HG02870 (cell line): Measurements from ENCODE around the gene WDR17.
A peak's percentile ranks its signal among the peaks of the same experiment; 100 is the strongest.
"Not testable (repeated sequence)": the region's sequence is repeated elsewhere in the genome, so short reads cannot be mapped to it uniquely, and the experiment has no call there.

Source experiments
- ATAC-seq: cut with Tn5 transposase; IDR thresholded peaks from one replicate; pipeline ENCODE4 v1.9.1; 2021; ENCODE audit warnings: mild to moderate bottlenecking, moderate library complexity; ENCODE audit not compliant: unreplicated experiment

The WDR17 gene

GRCh38 chr4:176189891-176190795, 124.5 kb downstream of the WDR17 start:
- no peak for ATAC-seq

- ATAC-seq = no peak
Measured at GRCh38 chr4:176191974-176192373, 126.3 kb downstream of the WDR17 start.

GRCh38 chr4:176193126-176193525, 127.5 kb downstream of the WDR17 start:
- ATAC-seq = no peak

GRCh38 chr4:176193938-176194337, 128.3 kb downstream of the WDR17 start:
- ATAC-seq = no peak

- ATAC-seq = peak; percentile 96
Measured at GRCh38 chr4:176195184-176195978, 129.7 kb downstream of the WDR17 start, which contains the start of gene SPATA4. Gene SPATA4 (minus strand): TSS chr4:176195585. CDS start chr4:176195562, 23 bp downstream.

- ATAC-seq = no peak
Measured at GRCh38 chr4:176198316-176198903, 132.8 kb downstream of the WDR17 start.

- no peak for ATAC-seq
Measured at GRCh38 chr4:176205299-176205698, 139.7 kb downstream of the WDR17 start.

GRCh38 chr4:176207839-176208238, 142.2 kb downstream of the WDR17 start:
- no peak for ATAC-seq

GRCh38 chr4:176209535-176209934, 143.9 kb downstream of the WDR17 start:
- ATAC-seq = no peak

GRCh38 chr4:176210101-176210500, 144.5 kb downstream of the WDR17 start:
- no peak for ATAC-seq

GRCh38 chr4:176210579-176211296, 145.1 kb downstream of the WDR17 start:
- ATAC-seq = no peak

GRCh38 chr4:176212351-176212750, 146.7 kb downstream of the WDR17 start:
- not testable (repeated sequence) for ATAC-seq

- no peak for ATAC-seq
Measured at GRCh38 chr4:176217510-176217909, 151.9 kb downstream of the WDR17 start.

- no peak for ATAC-seq
Measured at GRCh38 chr4:176222149-176222548, 156.5 kb downstream of the WDR17 start.

GRCh38 chr4:176223561-176223960, 157.9 kb downstream of the WDR17 start:
- no peak for ATAC-seq

- ATAC-seq = no peak
Measured at GRCh38 chr4:176226736-176227135, 161.1 kb downstream of the WDR17 start.

GRCh38 chr4:176229645-176230044, 164.0 kb downstream of the WDR17 start:
- ATAC-seq = no peak
